Measurements from ENCODE around the gene ADGRF3.
"Not testable (repeated sequence)": the region's sequence is repeated elsewhere in the genome, so short reads cannot be mapped to it uniquely, and the experiment has no call there.

Gene ADGRF3

GRCh38 chr2:26317377-26318105 is 29.0 kb downstream of the ADGRF3 start:
- no peak for TF ChIP-seq POLR2A (IDR thresholded peaks at IDR 0.05; ENCODE audit: low read depth, low read length)
- FAIRE-seq (no peak), DNase-seq (ENCODE audit: insufficient read length, low spot score) (no peak)

GRCh38 chr2:26316845-26317244 is 29.7 kb downstream of the ADGRF3 start:
- FAIRE-seq = no peak
- DNase-seq (ENCODE audit: insufficient read length, low spot score) = no peak

GRCh38 chr2:26316041-26316440 is 30.5 kb downstream of the ADGRF3 start:
- no peak for FAIRE-seq
- no peak for TF ChIP-seq POLR2A (IDR thresholded peaks at IDR 0.05; ENCODE audit: low read depth, low read length)
- DNase-seq (ENCODE audit: insufficient read length, low spot score) = no peak

More at GRCh38 chr2:26316845-26317244, 29.7 kb downstream of the ADGRF3 start:
- TF ChIP-seq POLR2A (IDR thresholded peaks at IDR 0.05; ENCODE audit: low read depth, low read length) = no peak

GRCh38 chr2:26314243-26314642 is 32.3 kb downstream of the ADGRF3 start:
- DNase-seq (ENCODE audit: insufficient read length, low spot score) (no peak), FAIRE-seq (no peak)
- TF ChIP-seq POLR2A (IDR thresholded peaks at IDR 0.05; ENCODE audit: low read depth, low read length) = no peak

GRCh38 chr2:26313446-26313845 is 33.1 kb downstream of the ADGRF3 start:
- no peak for TF ChIP-seq POLR2A (IDR thresholded peaks at IDR 0.05; ENCODE audit: low read depth, low read length)
- no peak for DNase-seq (ENCODE audit: insufficient read length, low spot score)
- FAIRE-seq = no peak

GRCh38 chr2:26312471-26312870 is 34.1 kb downstream of the ADGRF3 start:
- FAIRE-seq = no peak

GRCh38 chr2:26309921-26310320 is 36.7 kb downstream of the ADGRF3 start:
- FAIRE-seq = no peak
- TF ChIP-seq POLR2A (IDR thresholded peaks at IDR 0.05; ENCODE audit: low read depth, low read length) = no peak
- no peak for DNase-seq (ENCODE audit: insufficient read length, low spot score)

More at GRCh38 chr2:26312471-26312870, 34.1 kb downstream of the ADGRF3 start:
- TF ChIP-seq POLR2A (IDR thresholded peaks at IDR 0.05; ENCODE audit: low read depth, low read length) = no peak
- no peak for DNase-seq (ENCODE audit: insufficient read length, low spot score)

GRCh38 chr2:26305540-26305939 is 41.0 kb downstream of the ADGRF3 start:
- DNase-seq (ENCODE audit: insufficient read length, low spot score) (no peak), FAIRE-seq (no peak)
- no peak for TF ChIP-seq POLR2A (IDR thresholded peaks at IDR 0.05; ENCODE audit: low read depth, low read length)

GRCh38 chr2:26305094-26305493 is 41.5 kb downstream of the ADGRF3 start:
- FAIRE-seq; DNase-seq (ENCODE audit: insufficient read length, low spot score): not testable (repeated sequence)

GRCh38 chr2:26302846-26303245 is 43.7 kb downstream of the ADGRF3 start:
- TF ChIP-seq POLR2A (IDR thresholded peaks at IDR 0.05; ENCODE audit: low read depth, low read length) = no peak
- no peak for DNase-seq (ENCODE audit: insufficient read length, low spot score)
- no peak for FAIRE-seq

GRCh38 chr2:26300234-26300925 is 46.2 kb downstream of the ADGRF3 start:
- DNase-seq (ENCODE audit: insufficient read length, low spot score) (no peak), FAIRE-seq (no peak)
- no peak for TF ChIP-seq POLR2A (IDR thresholded peaks at IDR 0.05; ENCODE audit: low read depth, low read length)

GRCh38 chr2:26299471-26300101 is 47.0 kb downstream of the ADGRF3 start:
- DNase-seq (ENCODE audit: insufficient read length, low spot score) (no peak), FAIRE-seq (peak; percentile 80)
- TF ChIP-seq POLR2A (IDR thresholded peaks at IDR 0.05; ENCODE audit: low read depth, low read length) = no peak

- no peak for TF ChIP-seq POLR2A (IDR thresholded peaks at IDR 0.05; ENCODE audit: low read depth, low read length)
- FAIRE-seq (no peak), DNase-seq (ENCODE audit: insufficient read length, low spot score) (no peak)
Observed at GRCh38 chr2:26298638-26299393, 47.8 kb downstream of the ADGRF3 start.

- no peak for TF ChIP-seq POLR2A (IDR thresholded peaks at IDR 0.05; ENCODE audit: low read depth, low read length)
- DNase-seq (ENCODE audit: insufficient read length, low spot score) (no peak), FAIRE-seq (no peak)
Observed at GRCh38 chr2:26298286-26298637, 48.3 kb downstream of the ADGRF3 start.
